NCI-H2227 treated with DMSO at 0.1 percent for 48 hours (cell line): ENCODE measurements around the gene SH2D3C.
A peak's percentile ranks its signal among the peaks of the same experiment; 100 is the strongest.
"Not testable (repeated sequence)": the region's sequence is repeated elsewhere in the genome, so short reads cannot be mapped to it uniquely, and the experiment has no call there.

Source experiments
- DNase-seq: peaks from one replicate; lab custom pipeline; 2025; lab: John Stamatoyannopoulos, UW

Gene SH2D3C

GRCh38 chr9:127767410-127767809 is 11.1 kb downstream of the SH2D3C start:
- DNase-seq, result no peak

- no peak for DNase-seq
These were observed 13.0 kb downstream of the SH2D3C start for GRCh38 chr9:127765418-127765817.

- no peak for DNase-seq
These were observed 14.5 kb downstream of the SH2D3C start for GRCh38 chr9:127763918-127764384.

- no peak for DNase-seq
These were observed 16.3 kb downstream of the SH2D3C start for GRCh38 chr9:127762111-127762676.

GRCh38 chr9:127761491-127761956 is 16.9 kb downstream of the SH2D3C start:
- DNase-seq, result no peak

GRCh38 chr9:127761061-127761460 is 17.4 kb downstream of the SH2D3C start:
- no peak for DNase-seq

GRCh38 chr9:127758843-127759242 is 19.6 kb downstream of the SH2D3C start:
- no peak for DNase-seq

- DNase-seq, result not testable (repeated sequence)
These were observed 21.7 kb downstream of the SH2D3C start for GRCh38 chr9:127756776-127757175.

GRCh38 chr9:127756233-127756632 is 22.2 kb downstream of the SH2D3C start:
- no peak for DNase-seq

- DNase-seq, result peak; percentile 36
These were observed 23.1 kb downstream of the SH2D3C start for GRCh38 chr9:127755061-127756060.

GRCh38 chr9:127754099-127755060 is 24.1 kb downstream of the SH2D3C start:
- peak; percentile 65 for DNase-seq

- DNase-seq, result no peak
These were observed 24.8 kb downstream of the SH2D3C start for GRCh38 chr9:127753622-127754021.

- no peak for DNase-seq
These were observed 25.3 kb downstream of the SH2D3C start for GRCh38 chr9:127753148-127753547.

GRCh38 chr9:127751269-127752054 is 27.0 kb downstream of the SH2D3C start:
- no peak for DNase-seq

- no peak for DNase-seq
These were observed 29.2 kb downstream of the SH2D3C start for GRCh38 chr9:127749090-127749787.

- DNase-seq, result no peak
These were observed 31.4 kb downstream of the SH2D3C start for GRCh38 chr9:127746959-127747569.

GRCh38 chr9:127744398-127745110 is 33.9 kb downstream of the SH2D3C start:
- DNase-seq, result no peak

- DNase-seq, result no peak
These were observed 35.9 kb downstream of the SH2D3C start for GRCh38 chr9:127742435-127743088.
